SIG-M5 treated with dmso at 0.1 percent for 504 hours (cell line): ENCODE data around the gene ITGB6.
"Not testable (repeated sequence)": the region's sequence is repeated elsewhere in the genome, so short reads cannot be mapped to it uniquely, and the experiment has no call there.

Experiments
- DNase-seq: peaks from one replicate; lab custom pipeline; 2025; ENCODE audit not compliant: unreplicated experiment; lab: John Stamatoyannopoulos, UW

Gene ITGB6

DNA sequence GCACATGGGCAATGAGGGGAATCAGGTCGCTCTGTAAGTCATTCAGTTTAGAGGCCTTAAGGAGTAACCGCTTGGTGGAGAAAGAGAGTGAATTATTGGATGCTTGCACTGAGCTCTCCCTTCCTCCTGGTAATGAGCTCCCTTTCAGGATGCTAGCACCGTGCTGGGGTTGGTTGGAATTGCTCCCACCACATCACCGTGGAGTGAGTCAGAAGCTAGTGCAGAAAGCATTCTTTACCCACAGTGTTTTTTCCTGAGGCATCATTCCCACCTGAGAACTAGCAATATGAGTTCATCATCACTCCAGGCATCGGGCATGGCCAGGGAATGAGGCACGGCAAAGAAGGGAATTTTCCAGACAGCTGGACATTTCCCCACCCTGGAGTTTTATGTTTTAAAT lies 57.6 kb downstream of the ITGB6 start:
- DNase-seq, result no peak

- DNase-seq, result peak; percentile 30
Observed at GRCh38 chr2:160141912-160142311, 58.2 kb downstream of the ITGB6 start.

DNA sequence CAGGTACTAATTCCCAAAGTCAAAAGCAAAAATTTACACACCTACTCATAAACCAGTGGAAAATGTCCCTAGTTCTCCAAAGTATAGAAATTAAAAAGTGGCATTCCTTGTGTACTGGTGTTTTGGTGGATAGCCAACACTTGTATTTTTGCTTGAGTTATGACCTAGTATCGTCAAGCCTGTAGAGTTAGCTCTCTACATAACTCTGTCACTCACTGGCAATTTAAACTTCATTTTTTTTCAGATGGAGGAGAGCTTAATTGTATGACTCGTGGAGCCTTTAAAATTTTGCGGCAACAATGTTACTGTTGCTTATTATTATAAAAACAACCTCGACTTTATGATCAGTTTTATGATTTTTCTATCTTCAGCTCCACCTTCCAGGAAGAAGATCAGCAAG lies 58.7 kb downstream of the ITGB6 start:
- DNase-seq, result no peak

DNA sequence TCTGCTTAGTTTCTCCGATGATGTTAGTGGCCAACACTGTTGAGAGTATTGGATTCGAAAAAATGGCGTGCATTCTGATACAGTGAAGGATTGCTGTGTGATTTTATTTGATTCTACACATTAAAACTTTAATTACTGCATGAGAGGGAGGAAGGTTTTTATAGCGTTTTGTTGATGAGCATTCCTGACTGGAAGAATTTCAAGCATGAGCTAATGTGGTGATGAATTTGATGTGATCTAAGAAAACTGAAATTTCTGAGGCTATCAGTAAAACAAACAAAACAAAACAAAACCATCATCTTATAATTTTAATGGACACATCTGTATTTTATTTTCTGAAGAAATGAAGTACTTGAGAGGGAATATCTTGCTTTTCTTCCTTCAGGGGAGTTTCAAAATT lies 59.6 kb downstream of the ITGB6 start:
- no peak for DNase-seq

- no peak for DNase-seq
Observed at GRCh38 chr2:160139991-160140390, 60.1 kb downstream of the ITGB6 start.

GRCh38 chr2:160139350-160139749 lies 60.7 kb downstream of the ITGB6 start:
- DNase-seq, result no peak

GRCh38 chr2:160138406-160138805 lies 61.7 kb downstream of the ITGB6 start:
- no peak for DNase-seq

DNA sequence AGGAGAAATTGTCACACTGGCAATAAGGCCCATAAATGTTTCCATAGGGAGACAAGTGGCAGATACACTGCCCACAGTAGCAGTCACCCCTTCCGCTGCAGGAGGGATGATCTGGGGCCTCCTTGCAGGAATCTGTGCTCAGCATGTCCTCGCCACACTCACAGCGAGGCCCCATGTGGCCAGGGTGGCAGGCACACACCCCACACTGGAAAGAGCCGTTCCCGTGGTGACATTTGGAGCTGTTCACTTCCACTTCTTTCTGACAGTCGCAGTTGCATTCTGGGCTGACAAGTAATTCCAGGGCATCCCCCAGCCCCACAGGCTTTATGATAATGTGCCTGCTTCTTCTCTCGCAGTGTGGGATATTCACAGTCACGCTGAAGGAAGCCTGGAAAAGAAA lies 62.6 kb downstream of the ITGB6 start:
- DNase-seq, result no peak

DNA sequence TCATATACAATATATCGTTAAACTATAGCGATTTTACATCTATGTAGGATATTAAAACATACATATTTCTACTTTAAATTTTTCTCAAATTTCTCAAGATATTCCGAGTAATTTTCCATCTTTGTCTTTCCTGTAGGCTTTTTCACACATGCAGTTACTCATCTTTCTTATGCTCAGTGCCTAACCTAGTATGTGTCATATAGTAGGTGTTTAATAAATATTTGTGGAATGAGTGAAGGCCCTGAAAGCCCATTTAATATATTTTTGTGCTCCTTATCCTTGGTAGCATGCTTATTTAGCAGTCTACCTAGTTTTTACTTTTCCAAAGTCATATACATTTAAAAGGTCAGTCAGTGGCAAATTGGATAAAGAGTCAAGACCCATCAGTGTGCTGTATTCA lies 67.3 kb downstream of the ITGB6 start:
- no peak for DNase-seq

- no peak for DNase-seq
Observed at GRCh38 chr2:160126756-160127155, 73.3 kb downstream of the ITGB6 start.

- no peak for DNase-seq
Observed at GRCh38 chr2:160126315-160126714, 73.8 kb downstream of the ITGB6 start.

DNA sequence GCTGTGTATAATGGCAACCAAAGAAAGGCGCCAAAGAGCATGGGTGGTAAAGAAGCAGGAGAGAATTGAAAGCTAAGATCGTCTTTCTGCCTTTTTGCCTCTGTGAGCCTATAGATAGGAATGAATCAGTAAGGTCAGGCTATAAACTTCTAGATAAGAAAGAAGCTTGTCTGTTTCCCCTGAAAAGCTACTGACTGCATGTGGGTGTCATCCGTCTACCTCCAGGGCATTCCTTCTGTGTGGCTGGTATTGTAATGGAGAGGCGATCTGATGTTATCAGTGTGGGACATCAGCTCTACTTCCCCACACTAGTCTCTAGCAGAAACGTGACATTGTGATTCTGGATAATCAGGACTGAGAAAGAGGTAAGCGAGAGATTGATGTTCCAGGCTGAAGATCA lies 74.2 kb downstream of the ITGB6 start:
- DNase-seq, result no peak

- DNase-seq, result no peak
Observed at GRCh38 chr2:160125366-160125765, 74.7 kb downstream of the ITGB6 start.

DNA sequence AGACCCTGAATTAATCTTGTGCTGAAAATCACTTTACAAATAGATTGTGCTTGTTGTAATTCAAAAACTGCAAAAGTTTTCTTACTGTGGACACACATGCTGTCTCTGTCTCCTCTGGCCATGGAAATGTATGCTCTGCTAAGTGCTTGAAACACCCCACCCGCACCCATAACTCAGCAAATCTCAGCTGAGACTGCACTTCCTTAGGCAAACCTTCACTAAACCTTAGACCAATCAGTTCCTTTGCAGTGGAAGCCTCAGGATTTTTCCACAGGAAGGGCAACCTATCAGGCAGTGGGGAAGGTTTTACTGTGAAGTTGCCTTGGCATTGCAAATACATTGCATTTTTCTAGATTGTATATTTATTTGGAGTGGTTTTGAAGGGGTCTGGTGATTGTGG lies 75.5 kb downstream of the ITGB6 start:
- DNase-seq, result no peak

GRCh38 chr2:160114721-160115120 lies 85.4 kb downstream of the ITGB6 start:
- DNase-seq, result not testable (repeated sequence)

GRCh38 chr2:160114020-160114419 lies 86.1 kb downstream of the ITGB6 start:
- no peak for DNase-seq

GRCh38 chr2:160111951-160112798 lies 87.9 kb downstream of the ITGB6 start:
- no peak for DNase-seq

DNA sequence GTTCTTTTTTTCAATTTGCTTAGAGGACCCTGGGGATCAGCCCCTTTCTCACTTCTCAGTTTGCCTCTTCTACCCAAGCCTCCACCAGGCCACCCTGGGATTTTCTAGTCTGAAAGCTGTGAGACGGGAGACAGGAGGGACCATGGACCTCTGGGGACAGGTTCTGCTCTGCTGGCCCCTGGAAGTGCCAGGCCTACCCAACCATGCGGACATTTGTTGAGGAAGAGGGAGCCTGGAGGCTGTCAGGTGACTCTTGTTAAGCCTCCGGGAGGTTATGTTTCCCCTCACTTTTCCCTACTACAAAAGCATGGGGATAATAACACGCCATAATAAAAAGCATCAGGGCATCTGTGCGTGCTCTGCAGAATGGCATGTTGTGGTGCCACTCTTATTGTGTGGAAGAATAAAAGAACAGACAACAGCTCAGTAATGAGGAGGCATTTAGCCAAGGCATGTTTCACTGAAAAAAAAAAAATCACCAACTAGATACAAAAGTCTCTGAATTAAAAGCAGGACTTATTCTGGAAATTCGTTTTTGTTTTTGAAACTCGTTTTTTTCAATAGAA lies 89.3 kb downstream of the ITGB6 start:
- no peak for DNase-seq

- peak; percentile 68 for DNase-seq
Observed at GRCh38 chr2:160109939-160110673, 90.0 kb downstream of the ITGB6 start.

DNA sequence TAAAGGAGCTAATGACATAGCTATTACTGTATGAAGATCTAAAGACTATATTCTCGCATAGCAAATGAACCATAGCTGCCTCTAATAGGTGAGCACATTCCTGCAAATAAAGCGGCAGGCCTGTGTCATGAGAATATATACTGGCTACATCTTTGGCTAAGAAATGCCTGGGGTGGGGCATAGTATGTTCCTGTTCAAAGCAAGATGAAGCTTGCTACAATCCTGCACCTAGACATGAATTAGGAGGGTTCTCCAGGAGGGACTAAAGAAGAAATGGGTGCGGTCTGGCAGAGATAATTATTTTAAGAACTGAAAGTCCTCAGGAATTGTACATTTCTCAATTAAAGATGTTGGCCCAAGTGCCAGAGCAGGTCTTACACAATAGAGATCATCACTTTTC lies 90.8 kb downstream of the ITGB6 start:
- DNase-seq, result no peak

DNA sequence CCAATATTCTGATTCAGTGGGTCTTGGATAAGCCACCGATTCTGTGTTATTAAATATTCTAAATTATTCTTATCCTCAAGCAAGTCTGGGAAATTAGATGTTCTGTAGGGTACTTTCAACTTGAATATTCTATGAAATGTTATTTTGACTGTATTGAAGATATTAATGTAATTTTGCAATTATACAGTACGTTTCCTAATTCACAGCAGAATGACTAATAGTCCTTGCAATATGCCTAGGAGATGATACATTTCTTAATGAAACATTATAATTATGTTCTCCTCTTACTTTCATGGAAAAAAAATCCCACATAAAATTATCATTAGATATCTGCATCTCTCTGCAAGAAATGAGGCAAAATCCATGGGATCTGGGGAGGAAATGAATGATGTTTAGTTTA lies 91.4 kb downstream of the ITGB6 start:
- DNase-seq, result no peak

GRCh38 chr2:160105366-160105765 lies 94.7 kb downstream of the ITGB6 start:
- no peak for DNase-seq
